GM04504 (cell line): Measurements from ENCODE around the gene OBSL1.

ENCODE experiments used
- DNase-seq: peaks from one replicate; pipeline ENCODE4 v3.0.0-alpha.2; 2012; ENCODE audit warnings: low read depth

OBSL1 gene

DNA sequence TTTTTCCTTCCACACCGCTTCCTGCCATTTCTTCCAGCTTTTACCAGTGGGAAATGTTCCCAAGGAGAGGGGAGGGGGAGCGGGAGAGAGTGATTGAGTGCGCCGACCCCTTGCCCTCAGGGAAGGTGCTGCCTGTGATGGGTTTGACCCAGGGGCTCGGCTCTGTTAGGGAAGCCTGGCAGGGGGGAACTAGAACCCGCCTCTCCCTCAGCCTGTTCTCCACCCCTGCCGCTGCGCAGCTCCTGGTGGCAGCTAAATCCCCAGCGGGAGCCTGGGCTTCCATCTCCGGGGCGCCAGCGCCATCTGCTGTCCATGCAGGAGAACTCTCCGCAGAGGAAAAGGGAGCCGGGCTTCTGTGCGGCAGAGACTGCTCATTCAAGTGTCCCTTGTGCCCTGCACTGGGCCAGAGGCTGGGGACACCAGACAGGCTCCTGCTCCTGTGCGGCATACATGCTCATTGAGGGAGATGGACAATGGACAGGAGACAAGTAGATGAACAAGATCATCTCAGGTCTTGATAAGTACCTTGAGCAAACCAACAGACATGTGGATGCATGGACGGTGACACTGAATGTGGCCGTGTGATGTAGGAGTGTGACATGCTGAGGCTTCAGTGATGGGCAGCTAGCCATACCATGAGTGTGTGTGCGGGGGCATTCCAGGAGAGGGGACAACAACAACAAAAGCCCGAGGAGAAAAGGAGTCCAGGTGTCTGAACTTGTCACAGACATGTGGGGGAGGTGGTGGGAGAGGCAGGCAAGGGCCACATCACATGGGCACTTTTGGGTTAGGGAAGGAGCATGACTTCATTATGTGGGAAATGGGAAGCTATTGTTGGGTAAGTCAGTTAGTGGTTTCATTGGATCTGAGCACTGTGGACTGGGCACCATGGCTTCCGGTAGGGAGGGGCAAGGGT is 41.0 kb downstream of the OBSL1 start:
- DNase-seq: peak; percentile 58

DNA sequence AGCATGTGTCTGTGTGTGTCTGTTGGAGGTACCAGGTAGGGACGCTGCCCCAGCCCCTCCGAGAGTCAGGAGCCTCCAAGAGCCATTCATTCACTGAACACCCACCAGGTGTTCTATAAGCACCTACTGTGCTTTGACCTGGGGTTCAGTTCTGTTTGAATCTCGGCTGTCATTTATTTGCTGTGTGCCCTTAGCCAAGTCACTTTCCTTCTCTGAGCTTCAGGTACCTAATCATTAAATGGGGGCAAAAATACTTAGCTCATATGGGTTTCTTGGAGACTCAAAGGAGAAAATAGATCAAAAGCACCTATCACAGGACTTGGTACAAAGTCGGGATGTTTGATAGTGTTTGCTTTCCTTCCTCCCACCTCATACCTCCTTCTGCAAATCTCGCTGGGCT is 43.9 kb downstream of the OBSL1 start:
- no peak for DNase-seq

DNA sequence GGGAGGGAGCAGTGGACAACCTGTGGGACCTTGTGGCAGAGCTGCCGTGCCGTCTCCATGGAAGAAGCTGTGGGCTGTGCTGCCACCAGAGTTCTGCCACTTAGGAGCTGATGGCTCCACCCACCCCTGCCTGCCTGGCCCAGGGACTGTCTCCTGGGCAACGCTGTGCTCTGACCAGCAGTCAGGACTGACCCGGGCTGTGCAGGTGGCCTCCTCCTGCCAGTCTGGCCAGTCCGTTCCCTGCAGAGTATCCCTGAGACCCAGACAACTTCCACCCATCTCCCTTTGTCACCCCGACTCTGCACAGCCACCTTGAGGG is 44.3 kb downstream of the OBSL1 start:
- DNase-seq: no peak

DNA sequence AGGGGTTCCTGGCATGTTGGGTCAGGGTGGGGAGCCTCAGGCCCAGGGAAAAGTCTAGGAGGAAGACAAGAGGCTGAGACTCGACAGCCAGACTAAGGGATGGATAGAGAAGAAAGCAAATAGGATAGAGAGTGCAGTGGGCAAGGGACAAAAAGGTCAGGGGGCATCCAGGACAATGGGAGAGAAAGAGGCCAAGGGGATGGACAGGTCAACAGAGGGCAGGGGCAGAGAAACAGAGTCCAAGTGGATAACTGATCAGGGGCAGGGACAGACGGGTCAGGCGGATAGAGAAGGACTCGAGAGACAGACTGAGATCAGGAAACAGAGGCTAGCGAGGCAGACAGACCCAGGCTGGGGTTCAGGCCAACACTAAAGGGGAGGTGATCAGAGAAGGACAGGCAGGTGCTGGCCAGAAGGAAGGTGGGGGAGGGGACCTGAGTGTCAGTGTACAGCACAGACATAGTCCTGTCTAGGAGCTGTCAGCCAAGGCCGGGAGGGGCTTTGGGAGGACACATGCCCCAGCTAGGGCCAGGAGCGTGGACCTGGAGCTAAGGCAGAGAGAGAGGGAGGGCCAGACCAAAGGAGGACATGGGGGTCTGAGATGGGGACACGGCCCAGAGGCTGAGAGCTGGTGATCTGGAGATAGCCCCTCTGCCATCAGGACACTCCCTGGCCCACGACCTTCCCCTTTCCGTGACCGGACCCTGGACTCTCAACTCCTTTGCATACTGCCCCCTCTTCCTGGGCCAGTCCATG is 44.8 kb downstream of the OBSL1 start:
- no peak for DNase-seq

DNA sequence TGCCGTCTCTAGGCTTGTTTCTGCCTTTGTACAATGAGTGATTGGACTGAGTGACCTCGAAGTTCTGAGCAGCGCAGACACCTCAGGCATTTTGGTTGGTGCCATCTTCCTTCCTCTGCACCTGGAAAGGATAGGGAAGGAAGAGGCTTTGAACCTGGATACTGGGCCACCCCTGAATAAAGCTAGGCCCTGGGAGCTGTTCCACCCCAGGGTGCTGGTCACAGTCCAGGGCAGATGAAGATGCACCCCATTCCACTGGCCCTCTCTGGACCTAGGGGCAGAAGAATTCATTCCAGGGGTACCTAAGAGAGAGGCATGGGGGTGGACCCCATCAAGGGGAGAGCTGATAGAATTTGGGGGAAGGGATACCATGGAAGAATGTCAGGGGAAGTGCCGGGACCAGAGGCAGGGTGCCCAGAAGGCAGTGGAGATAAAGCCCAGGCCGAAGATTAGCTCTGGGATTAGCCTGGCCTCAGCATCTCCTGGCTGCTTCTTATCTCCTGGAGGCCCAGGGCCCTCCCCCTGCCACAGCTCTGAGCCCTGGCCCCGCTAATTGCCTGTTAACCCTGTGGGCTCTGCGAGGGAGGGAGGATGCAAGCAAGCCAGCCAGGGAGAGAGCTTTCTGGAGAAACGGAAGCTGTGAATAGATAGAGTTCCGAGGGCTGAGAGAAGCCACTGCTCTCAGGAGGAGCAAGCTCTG is 45.7 kb downstream of the OBSL1 start:
- DNase-seq: no peak

DNA sequence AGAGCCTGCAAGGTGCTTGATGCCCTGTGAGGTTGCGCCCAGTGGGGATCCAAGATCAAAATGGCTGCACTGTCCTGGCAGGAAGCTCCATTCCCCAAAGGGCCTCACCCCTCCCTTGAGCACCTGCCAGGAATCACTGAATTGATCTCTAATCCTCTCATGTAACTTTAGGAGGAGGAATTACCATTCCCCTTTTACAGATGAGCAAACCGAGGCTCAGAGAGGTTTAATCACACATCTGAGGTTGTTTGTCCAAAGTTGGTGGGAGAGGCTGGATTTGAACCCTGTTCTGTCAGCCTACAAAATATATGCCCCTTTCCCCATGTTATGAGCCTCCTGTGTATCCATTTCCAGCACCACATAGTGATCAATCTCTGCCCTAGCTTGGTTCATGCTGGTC is 46.5 kb downstream of the OBSL1 start:
- DNase-seq: no peak

DNA sequence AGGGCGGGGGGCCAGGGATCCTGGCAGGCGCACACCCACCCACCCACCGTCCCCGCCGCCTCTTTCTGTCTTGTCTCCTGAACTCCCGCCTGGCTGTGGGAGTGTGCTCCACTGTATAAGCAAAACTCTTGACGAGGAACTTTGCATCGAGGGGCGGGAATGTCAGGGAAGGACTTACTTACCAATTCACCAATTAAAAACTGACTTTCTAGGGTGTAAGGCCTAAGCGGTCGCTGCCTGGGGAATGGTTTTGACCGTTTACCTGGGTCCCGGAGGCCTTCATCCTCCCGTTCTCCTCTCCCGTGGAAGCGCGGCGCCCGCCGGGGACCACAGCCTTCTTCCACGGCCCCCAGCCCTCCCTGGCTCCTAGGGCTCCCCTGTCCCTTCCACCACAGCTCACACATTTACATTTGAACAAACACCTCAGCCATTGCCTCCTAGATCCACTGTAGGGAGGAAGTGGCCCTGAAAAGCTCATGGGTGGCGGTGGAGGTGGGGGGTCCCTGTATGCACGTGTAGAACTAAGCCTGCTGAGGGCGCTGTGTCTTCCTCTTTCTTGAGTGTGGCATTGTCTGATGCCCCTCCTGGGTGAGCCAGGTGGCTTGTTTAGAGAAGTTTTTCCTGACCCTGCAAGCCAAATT is 48.2 kb downstream of the OBSL1 start:
- no peak for DNase-seq

DNA sequence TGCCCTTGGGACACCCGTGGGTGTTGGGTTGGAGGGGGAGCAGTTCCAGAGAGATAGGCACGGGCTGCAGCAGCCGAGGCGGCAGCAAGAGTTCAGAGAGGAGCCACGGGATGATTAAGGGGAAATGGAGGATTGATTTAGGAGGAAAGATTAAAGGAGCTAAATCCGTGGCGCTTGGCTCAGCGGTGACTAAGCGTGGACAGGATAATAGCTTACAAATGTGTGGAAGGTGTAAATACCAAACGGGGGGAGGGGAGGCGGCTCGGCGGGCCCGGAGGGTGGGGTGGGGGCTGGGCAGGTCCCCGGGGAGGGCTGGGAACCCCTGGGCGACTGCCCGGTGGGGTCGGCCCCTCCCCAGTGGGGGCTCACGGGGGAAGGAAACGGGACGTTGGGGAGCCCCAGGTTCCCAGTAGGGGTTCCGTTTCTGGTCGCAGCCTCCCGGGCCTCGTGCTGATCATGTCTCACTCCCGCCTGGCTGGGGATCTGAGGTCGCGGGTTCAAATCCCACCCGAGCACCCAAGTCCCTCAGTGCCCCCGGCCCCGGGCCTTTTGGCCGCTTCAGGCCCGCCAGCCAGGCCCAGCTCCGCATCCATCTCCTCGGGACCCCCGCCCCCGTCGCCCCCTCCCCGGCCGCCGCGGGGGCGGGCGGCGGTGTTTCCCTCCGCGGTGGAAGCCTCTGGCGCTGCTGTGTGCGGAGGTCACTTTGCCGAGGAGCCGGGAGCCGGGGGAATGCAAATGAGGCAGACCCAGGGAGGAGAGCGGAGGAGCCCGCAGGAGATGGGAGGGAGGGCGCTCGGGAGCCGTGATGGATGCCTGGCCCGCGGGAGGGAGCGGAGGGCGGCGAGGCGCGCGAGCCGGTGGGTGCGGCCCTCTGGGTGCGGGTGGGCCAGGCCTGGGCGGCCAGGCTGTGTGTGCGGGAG is 49.0 kb downstream of the OBSL1 start:
- peak; percentile 82 for DNase-seq

DNA sequence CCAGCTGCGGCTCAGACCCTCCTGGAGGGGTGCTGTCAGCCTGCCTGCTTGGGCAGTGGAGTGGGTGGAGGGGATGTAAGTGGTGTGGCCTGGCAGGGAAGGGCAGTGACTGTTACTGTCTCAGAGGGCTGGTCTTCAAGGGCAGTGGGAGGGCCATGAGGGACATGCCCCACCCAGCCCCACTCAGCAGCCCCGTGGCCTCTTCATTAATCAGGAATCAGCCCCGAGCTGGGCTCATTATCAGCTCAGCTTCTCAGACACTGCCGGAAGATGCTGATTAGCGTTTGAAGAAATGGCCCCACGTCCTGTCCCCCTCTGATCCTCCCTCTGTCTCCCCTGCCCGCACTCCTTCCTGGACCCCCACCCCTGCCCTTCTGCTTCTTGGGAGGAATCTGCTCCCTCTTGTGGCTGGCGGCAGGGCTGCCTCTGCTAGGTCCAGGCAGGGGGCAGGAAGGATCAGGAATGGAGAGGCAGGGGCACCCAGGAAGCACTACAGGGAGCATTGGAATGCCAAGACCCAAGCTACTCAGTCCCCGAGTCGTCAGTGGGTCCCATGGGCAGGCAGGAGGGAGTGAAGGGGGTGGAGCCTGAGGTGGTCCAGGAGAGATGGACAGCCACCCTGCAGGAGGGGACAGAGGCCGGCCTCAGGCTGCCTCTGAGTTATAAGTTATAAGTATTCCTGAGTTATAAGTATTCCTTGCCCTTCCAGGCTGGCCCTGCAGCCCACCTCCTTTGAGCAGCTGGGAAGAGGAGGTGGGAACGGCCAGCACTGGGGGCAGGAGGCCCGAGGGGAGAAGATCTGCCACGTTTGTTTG is 50.1 kb downstream of the OBSL1 start:
- no peak for DNase-seq

DNA sequence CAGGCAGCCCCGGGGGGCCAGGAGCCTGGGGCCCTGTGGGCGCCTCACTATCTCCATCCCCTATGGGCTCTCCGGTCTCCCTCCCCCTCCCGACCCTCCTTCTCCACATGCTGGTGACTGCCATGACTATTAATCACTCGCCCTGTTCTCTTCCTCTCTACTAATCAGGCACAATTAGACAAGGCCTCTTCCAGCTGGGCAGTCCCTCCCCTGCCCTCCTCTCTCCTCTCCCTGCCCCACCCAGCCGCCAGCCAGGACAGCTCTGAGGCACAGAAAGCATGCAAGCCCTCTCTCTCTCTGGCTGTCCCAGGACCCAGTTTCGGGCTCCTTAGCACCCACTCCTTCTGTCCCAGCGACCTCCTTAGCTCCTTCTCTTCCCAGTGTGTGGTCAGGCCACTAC is 51.3 kb downstream of the OBSL1 start:
- no peak for DNase-seq

DNA sequence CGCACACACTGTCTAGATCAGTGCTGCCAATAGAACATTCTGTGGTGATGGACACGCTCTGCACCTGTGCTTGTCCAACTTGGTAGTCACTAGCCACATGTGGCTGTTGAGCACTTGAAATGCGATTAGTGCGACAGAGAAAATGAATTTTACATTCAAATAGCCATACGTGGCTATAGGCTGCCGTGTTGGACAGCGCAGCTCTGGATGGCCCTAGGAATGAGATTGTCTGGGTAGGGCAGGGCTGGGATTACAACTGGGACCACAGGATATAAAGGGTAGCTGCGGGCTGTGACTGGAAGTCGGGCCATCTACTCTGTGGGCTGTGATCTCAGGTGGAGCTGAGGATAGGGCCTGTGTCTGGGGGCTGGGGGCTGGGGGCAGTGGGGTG is 51.8 kb downstream of the OBSL1 start:
- no peak for DNase-seq

DNA sequence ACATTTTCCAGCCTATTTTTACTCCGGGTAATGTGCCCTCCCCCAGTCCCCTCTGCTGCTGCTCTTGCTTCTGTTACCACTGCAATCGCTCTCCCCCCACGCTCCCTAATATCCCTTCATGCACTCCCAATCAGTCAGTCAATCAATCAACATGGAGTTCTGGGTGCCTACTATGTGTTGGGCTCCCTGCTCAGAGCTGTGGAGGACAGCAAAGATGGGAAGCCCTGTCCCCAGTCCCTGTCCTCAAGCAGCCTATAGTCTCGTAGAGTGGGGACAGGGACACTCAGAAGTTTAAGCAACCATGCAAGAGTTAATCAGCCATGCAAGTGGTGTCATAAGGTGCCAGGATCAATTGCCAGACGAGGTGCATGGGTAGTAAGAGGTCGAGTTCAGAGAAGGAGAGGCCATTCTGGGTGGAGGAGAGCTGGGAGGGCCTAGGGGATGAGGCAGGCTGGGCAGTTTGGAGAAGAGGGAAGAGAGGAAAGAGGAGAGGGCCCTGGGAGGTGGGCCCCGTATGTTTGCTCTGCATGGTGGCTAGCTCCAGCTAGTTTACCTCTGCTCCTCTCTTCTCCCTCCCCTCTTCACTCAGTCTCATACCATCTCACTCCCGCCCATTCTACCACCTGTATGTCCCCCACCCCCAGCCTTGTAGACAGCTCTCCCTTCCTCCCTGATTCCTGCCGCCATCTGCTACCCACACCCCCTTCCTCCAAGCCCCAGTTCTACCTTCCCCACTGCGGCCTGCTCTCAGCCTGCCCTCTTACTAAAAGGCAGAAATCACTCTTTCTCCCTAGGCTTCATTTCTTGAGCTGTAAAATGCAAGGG is 53.2 kb downstream of the OBSL1 start:
- DNase-seq: no peak

DNA sequence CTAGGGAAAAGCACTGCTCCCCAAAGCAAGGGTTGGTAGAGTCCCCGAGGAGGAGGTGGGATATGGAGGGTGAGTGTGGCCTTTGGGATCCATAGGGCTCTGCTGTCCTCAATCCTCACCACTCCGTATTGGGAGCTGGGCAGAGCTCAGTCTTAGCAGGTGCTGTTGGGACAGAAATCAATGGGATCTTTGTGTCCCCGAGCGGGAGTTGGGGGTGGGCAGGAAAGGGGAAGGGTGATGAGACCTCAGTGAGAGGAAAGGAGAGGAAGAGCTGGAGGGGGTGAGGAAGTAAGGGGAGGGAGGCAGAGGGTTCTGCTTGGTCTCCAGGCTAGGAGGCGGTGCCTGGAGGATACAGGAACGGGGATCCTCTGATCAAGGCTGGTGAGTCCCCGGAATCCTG is 54.5 kb downstream of the OBSL1 start:
- DNase-seq: no peak

DNA sequence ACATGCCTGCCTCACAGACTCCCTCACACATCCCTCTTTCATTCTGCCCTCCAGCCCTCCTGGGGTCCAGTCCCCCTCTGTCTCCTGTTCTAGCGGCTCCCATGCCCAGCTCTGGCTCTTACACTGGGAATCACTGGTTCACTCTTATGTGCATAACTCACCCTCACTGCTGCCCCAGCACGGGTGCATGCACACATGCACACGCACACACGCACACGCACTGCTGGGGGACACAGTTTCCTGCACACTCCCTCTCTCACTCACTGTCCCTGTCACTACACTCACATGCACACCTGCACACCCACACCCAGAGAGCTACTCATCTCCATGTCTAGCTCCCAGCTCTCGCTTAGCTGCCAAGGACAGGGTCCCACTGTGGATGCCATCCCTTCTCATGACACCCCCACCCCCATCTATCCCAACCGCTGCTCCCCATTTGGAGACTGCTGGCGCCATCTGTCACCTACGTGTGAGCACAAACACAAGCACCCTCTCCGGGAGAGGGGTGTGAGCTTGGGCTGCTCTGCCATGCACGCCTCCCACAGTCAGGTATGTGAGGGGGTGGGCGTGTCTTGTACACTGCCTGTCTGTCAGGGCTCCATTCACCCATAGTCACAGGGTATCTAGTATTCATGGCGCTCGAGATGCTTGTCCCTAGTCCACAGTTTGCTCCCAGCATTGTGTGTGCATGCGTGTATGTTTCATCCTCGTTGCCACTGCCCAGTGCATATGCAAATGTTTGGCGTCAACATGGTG is 55.3 kb downstream of the OBSL1 start:
- DNase-seq: no peak

DNA sequence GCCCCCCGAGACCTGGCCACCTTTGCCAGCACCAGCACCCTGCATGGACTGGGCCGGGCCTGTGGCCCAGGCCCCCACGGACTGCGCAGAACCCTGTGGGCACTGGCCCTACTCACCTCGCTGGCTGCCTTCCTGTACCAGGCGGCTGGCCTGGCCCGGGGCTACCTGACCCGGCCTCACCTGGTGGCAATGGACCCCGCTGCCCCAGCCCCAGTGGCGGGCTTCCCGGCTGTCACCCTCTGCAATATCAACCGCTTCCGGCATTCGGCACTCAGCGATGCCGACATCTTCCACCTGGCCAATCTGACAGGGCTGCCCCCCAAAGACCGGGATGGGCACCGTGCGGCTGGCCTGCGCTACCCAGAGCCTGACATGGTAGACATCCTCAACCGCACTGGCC is 56.5 kb downstream of the OBSL1 start:
- no peak for DNase-seq

DNA sequence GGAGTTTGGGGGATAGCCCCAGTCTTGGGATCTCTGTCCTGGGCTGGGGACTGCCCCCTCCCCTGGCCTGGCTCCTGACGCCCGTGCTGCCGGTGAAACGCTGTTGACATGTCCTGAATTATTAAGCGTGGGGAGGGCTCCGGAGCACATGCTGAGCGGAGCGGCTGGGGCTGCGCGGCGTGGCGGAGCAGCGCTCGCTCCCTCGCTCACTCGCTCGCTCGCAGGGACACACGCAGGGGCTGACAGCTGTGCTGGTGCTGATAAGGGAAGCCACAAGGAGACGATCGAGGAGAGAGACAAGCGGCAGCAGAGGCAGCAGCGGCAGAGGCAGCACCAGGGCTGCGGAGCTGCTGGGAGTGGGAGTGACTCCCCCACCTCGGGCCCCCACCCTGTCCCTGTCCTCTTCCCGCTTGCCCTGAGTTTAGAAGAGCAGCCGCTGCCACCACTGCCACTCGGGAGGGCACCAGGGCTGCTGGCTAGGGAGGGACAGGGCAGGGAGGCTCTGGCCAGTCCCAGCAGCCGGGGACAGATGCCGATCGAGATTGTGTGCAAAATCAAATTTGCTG is 57.1 kb downstream of the OBSL1 start, which contains the start of gene ASIC4:
Gene ASIC4 (plus strand): TSS at position 287 of the 566 bp plus-strand sequence. CDS start 243 bp downstream, at position 530.
- no peak for DNase-seq

DNA sequence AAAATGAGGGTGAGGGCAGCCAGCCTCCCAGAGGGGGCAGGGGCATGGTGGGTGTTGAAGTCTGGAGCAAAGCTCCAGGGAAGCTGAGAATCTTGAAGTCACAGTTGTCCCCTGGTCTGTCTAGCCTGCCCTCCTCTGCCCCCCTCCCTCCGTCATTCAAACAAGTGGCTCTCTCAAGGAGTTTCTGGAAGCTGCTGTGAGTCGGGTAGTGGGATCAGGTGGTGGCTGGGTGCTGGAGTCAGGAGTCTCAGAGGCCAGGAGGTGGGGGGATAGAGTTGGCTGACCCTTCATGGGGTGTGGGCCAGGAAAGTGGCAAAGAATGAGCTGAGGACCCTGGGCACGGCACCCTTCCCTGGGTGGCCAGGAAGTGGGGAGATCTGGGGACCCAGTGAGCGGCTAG is 57.6 kb downstream of the OBSL1 start:
- no peak for DNase-seq

DNA sequence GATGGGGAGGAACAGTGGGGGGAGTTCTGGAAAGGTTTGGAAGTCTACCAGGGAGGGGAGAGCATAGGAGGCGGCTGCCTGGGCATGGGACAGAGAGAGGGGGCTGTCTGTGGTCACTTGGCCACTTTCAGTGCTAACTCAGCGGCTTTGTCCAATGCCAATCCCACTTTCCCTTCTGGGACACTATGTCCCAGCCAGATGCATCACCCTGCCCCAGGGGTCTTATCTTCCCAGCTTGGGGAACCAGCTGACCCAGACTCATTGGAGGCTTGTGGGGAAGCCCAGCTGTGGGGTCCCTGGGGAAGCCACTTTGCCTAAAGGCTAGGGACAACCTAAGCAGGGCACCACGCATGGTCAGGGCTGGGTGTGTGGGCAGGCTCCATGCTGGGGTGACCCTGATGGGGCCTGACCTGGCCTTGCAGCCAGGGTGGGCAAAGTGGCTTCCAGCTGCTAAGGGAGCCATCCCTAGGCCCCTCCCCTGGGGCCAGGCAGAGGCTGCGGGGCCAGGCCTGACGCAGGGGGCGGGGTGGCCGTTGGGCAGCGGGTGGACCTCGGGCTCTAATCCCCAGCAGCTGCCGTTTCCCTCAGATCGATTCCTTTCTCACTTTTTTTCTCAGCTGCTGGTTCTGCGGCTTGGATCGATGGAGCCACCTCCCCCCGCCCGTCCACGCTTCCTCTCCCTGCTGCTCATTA is 58.7 kb downstream of the OBSL1 start:
- DNase-seq: no peak
